Thoracic aorta (tissue), 2 donors: ENCODE data around the gene MYLK. TPM values are rescaled to one million over a fixed set of nuclear protein-coding genes. Genes with fewer than 3 reads are reported as not detected.

Experiments
- ATAC-seq: fragments of 150-250 bp; one replicate; pipeline ENCODE4 v1.8.0; 2017; ENCODE audit warnings: low read depth; ENCODE audit not compliant: insufficient number of reproducible peaks, low FRiP score
- DNase-seq: peaks from one replicate; pipeline ENCODE4 v3.0.0-alpha.2; 2020; ENCODE audit warnings: low spot score
- H3K27ac ChIP-seq, 2 donors: fragments of 200-600 bp; sonication (generic); 1 replicate in 1 of 2; 2 replicates in 1 of 2; pipeline ENCODE4 v1.5.1; 2016; ENCODE audit warnings: mild to moderate bottlenecking in 2 of 2, moderate library complexity in 2 of 2
- H3K27me3 ChIP-seq: fragments of 200-600 bp; sonication (generic); replicated peaks from 2 replicates; pipeline ENCODE4 v1.6.0; 2016; ENCODE audit warnings: mild to moderate bottlenecking; ENCODE audit not compliant: insufficient read depth
- H3K36me3 ChIP-seq: fragments of 200-600 bp; sonication (generic); one replicate; pipeline ENCODE4 v1.5.1; 2016
- H3K4me1 ChIP-seq, 2 donors: fragments of 200-600 bp; sonication (generic); 1 replicate in 1 of 2; 2 replicates in 1 of 2; pipeline versions ENCODE4 v1.5.1 to v1.6.0; 2016; ENCODE audit warnings: low read depth in 2 of 2, mild to moderate bottlenecking in 1 of 2; ENCODE audit not compliant: control insufficient read depth in 1 of 2
- H3K4me3 ChIP-seq: fragments of 200-600 bp; sonication (generic); 2 replicates; pipeline ENCODE4 v1.5.1; 2016; ENCODE audit warnings: mild to moderate bottlenecking
- H3K9me3 ChIP-seq: fragments of 200-600 bp; sonication (generic); 2 replicates; pipeline ENCODE4 v1.5.1; 2016
- CTCF ChIP-seq: fragments of 200-600 bp; sonication (generic); IDR thresholded peaks from one replicate; pipeline ENCODE4 v1.5.1; 2019; ENCODE audit warnings: antibody characterized with exemption
- total RNA-seq, 2 donors: library from RNA; depleted of rRNA; stranded (reverse); fragments of >200 nt; gene quantifications; one replicate each; pipeline versions ENCODE4 v1.1.0 to v1.2.3, GENCODE V29; 2016

MYLK gene
- total RNA-seq, 2 donors from 2014 or later, result 483 to 563 TPM

GRCh38 chr3:123753286-123753685, 130.8 kb downstream of the MYLK start:
- H3K27me3 ChIP-seq, result no peaks in the 10 kb centered on the region
- DNase-seq (no peak), ATAC-seq (no peak)
- peaks cover 10% of the 10 kb centered on the region for H3K36me3 ChIP-seq
- H3K4me1 ChIP-seq, result peaks cover 66 to 90% of the 10 kb centered on the region in 2 donors
- no peaks in the 10 kb centered on the region for H3K9me3 ChIP-seq
- H3K27ac ChIP-seq, result peak overlapping the region; percentile 72 to 84
- no peak for TF ChIP-seq CTCF
- no peak overlapping the region for H3K4me3 ChIP-seq

GRCh38 chr3:123752228-123752627, 131.9 kb downstream of the MYLK start:
- Histone ChIP-seq H3K27ac (peak overlapping the region; percentile 72 to 84), H3K9me3 (no peaks in the 10 kb centered on the region), H3K27me3 (no peaks in the 10 kb centered on the region), H3K36me3 (peaks cover 10% of the 10 kb centered on the region), H3K4me1 (peaks cover 55 to 81% of the 10 kb centered on the region in 2 donors), H3K4me3 (no peak overlapping the region)
- ATAC-seq (no peak), DNase-seq (no peak)
- no peak for TF ChIP-seq CTCF

DNA sequence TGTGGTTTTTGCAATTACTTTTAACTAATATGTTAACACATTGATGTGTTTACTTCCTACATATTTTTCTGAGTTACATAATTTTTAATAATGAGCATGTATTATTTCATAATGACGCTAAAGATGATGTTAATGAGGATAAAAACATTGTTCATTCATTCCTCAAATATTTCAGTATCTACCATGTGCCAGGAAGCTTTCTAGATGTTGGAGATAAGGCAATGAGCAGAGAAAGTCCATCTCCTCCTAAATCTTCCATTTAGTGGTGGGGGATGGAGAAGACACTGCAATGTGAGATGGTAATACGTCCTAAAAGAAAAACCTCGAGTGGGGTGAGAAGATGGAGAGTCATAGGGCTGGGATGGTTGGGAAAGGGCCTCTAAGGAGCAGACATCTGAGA, 132.7 kb downstream of the MYLK start:
- ATAC-seq (no peak), DNase-seq (no peak)
- Histone ChIP-seq H3K27ac (peak overlapping the region; percentile 82 to 84), H3K4me1 (peaks cover 48 to 81% of the 10 kb centered on the region in 2 donors), H3K4me3 (no peak overlapping the region), H3K36me3 (peaks cover 10% of the 10 kb centered on the region), H3K27me3 (no peaks in the 10 kb centered on the region), H3K9me3 (no peaks in the 10 kb centered on the region)
- TF ChIP-seq CTCF, result no peak

GRCh38 chr3:123750659-123751420, 133.3 kb downstream of the MYLK start:
- H3K36me3 ChIP-seq, result peaks cover 10% of the 10 kb centered on the region
- no peaks in the 10 kb centered on the region for H3K9me3 ChIP-seq
- peak overlapping the region; percentile 82 to 84 for H3K27ac ChIP-seq
- H3K4me3 ChIP-seq, result no peak overlapping the region
- TF ChIP-seq CTCF, result no peak
- no peak for DNase-seq
- peaks cover 43 to 75% of the 10 kb centered on the region in 2 donors for H3K4me1 ChIP-seq
- peak; percentile 72 for ATAC-seq
- H3K27me3 ChIP-seq, result no peaks in the 10 kb centered on the region

GRCh38 chr3:123750209-123750608, 133.9 kb downstream of the MYLK start:
- peaks cover 10% of the 10 kb centered on the region for H3K36me3 ChIP-seq
- H3K4me3 ChIP-seq, result no peak overlapping the region
- peak overlapping the region; percentile 82 to 84 for H3K27ac ChIP-seq
- no peak for DNase-seq
- H3K9me3 ChIP-seq, result no peaks in the 10 kb centered on the region
- no peak for ATAC-seq
- no peaks in the 10 kb centered on the region for H3K27me3 ChIP-seq
- peaks cover 37 to 69% of the 10 kb centered on the region in 2 donors for H3K4me1 ChIP-seq
- TF ChIP-seq CTCF, result no peak
